AG04449 (cell line): ENCODE results near the gene EHMT2.
"Not testable (repeated sequence)": the region's sequence is repeated elsewhere in the genome, so short reads cannot be mapped to it uniquely, and the experiment has no call there.

Experiments used
- CTCF ChIA-PET: fragments of 350-600 bp; formaldehyde crosslinking; extraction: SDS; loops from one replicate; lab custom pipeline; 2021; ENCODE audit warnings: antibody characterized with exemption; lab: Yijun Ruan, JAX
- POLR2A ChIA-PET: fragments of 400-600, 350-600 bp; formaldehyde crosslinking; extraction: SDS; loops from one replicate; lab custom pipeline; 2020; ENCODE audit warnings: antibody characterized with exemption, inconsistent platforms; lab: Yijun Ruan, JAX
- DNase-seq: peaks from one replicate; pipeline ENCODE4 v3.0.0-alpha.2; 2010; ENCODE audit warnings: low read depth, low spot score
- H3K4me3 ChIP-seq: 2 replicates; pipeline ENCODE4 v1.5.1; 2011; ENCODE audit warnings: low read depth, mild to moderate bottlenecking, control low read depth, low read length
- TF ChIP-seq, protein P1 (sequence below): IDR thresholded peaks from one replicate; pipeline ENCODE4 v1.5.1; 2011; ENCODE audit warnings: mild to moderate bottlenecking, moderate library complexity, low read length, control low read depth, inconsistent platforms; ENCODE audit not compliant: insufficient read depth; ENCODE audit errors: missing control alignments

EHMT2 gene

DNA sequence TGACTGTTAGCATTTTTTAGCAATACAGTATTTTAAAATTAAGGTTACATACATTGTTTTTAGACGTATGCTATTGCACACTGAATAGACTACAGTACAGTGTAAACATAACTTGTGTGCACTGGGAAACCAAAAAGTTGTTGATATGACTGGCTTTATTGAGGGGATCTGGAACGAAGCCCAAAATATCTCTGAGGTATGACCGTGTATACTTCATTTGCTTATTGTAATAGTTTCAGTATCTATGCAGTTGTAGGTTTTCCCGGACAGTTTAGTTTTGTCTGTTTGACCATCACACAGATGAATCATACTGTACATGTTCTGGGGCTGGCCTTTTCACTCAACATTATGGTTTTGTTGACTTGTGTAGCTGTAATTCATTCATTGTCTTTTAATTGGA is 11.3 kb upstream of the EHMT2 start:
- TF ChIP-seq, protein P1, sequence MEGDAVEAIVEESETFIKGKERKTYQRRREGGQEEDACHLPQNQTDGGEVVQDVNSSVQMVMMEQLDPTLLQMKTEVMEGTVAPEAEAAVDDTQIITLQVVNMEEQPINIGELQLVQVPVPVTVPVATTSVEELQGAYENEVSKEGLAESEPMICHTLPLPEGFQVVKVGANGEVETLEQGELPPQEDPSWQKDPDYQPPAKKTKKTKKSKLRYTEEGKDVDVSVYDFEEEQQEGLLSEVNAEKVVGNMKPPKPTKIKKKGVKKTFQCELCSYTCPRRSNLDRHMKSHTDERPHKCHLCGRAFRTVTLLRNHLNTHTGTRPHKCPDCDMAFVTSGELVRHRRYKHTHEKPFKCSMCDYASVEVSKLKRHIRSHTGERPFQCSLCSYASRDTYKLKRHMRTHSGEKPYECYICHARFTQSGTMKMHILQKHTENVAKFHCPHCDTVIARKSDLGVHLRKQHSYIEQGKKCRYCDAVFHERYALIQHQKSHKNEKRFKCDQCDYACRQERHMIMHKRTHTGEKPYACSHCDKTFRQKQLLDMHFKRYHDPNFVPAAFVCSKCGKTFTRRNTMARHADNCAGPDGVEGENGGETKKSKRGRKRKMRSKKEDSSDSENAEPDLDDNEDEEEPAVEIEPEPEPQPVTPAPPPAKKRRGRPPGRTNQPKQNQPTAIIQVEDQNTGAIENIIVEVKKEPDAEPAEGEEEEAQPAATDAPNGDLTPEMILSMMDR, result no peak
- POLR2A ChIA-PET, result no interaction called here
- H3K4me3 ChIP-seq, result no peak overlapping the region
- CTCF ChIA-PET, result interaction anchor here (1.2 to 2.4 kb wide), 2 partner anchors 20 to 43 kb away, joined by 5 to 18 read pairs; no protein-coding TSS in a partner anchor
- DNase-seq, result no peak

GRCh38 chr6:31908255-31908654 is 10.8 kb upstream of the EHMT2 start:
- POLR2A ChIA-PET, DNase-seq, H3K4me3 ChIP-seq: not testable (repeated sequence)
- CTCF ChIA-PET, result interaction anchor here (1.0 to 1.4 kb wide), 2 partner anchors 19 to 205 kb away, joined by 3 to 4 read pairs; no protein-coding TSS in a partner anchor

DNA sequence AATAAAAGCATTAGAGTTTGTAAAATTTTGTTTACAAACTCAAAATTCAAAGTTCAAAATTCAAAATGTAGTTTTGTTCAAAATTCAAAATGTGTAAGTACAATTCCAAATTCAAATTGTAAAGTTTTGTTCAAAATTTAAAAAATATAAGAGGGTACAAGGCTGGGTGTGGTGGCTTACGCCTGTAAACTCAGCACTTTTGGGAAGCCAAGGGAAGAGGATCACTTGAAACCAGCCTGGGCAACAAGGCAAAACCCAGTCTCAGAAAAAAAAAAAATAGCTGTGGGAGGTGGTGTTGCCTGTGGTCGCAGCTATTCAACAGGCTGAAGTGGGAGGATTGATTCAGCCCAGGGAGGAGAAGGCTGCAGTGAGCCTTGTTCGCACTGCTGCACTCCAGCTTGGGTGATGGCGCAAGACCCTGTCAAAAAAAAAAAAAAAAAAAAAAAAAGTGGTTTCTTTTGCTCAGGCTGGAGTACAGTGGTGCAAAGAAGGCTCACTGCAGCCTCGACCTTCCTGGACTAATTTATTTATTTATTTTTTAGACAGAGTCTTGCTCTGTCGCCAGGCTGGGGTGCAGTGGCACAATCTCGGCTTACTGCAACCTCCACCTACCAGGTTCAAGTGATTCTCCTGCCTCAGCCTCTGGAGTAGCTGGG is 9.8 kb upstream of the EHMT2 start:
- ChIA-PET CTCF (interaction anchor here (0.6 to 1.4 kb wide), 3 partner anchors 18 to 206 kb away, joined by 3 to 4 read pairs (median 3); no protein-coding TSS in a partner anchor), POLR2A (interaction anchor here (1.1 kb wide), 1 partner anchor 10 kb away, joined by 3 read pairs; the partner anchor contains the start of gene EHMT2)
- no peak overlapping the region for H3K4me3 ChIP-seq
- DNase-seq, result no peak
- TF ChIP-seq, protein P1, result no peak

DNA sequence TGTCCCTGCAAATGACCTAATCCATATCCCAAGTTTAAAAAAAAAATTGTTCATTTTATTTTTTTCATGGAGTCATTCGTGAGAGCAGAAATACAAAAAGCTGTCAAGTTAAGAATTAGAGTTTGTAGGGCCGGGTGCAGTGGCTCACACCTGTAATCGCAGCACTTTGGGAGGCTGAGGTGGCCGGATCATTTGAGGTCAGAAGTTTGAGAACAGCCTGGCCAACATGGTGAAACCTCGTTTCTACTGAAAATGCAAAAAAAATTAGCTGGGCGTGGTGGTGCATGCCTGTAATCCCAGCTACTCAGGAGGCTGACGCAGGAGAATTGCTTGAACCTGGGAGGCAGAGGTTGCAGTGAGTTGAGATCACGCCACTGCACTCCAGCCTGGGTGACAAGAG is 9.2 kb upstream of the EHMT2 start:
- ChIA-PET POLR2A (interaction anchor here (1.1 kb wide), 1 partner anchor 9 kb away, joined by 3 read pairs; the partner anchor contains the start of gene EHMT2), CTCF (interaction anchor here (0.6 kb wide), 1 partner anchor 46 kb away, joined by 3 read pairs; no protein-coding TSS in a partner anchor)

GRCh38 chr6:31906122-31906521 is 8.6 kb upstream of the EHMT2 start:
- TF ChIP-seq, protein P1, result no peak
- no peak for DNase-seq
- CTCF ChIA-PET, result interaction anchor here (6.6 kb wide), 1 partner anchor 46 kb away, joined by 35 read pairs; no protein-coding TSS in a partner anchor
- H3K4me3 ChIP-seq, result no peak overlapping the region
- POLR2A ChIA-PET, result no interaction called here

More for the DNA sequence above, 9.2 kb upstream of the EHMT2 start:
- H3K4me3 ChIP-seq, DNase-seq: not testable (repeated sequence)

- no peak overlapping the region for H3K4me3 ChIP-seq
- no peak for DNase-seq
- CTCF ChIA-PET, result interaction anchor here (1.1 to 6.6 kb wide), 2 partner anchors 47 to 51 kb away, joined by 4 to 35 read pairs; no protein-coding TSS in a partner anchor
- POLR2A ChIA-PET, result no interaction called here
- TF ChIP-seq, protein P1, result no peak
Measured at GRCh38 chr6:31905041-31905440, 7.5 kb upstream of the EHMT2 start.

DNA sequence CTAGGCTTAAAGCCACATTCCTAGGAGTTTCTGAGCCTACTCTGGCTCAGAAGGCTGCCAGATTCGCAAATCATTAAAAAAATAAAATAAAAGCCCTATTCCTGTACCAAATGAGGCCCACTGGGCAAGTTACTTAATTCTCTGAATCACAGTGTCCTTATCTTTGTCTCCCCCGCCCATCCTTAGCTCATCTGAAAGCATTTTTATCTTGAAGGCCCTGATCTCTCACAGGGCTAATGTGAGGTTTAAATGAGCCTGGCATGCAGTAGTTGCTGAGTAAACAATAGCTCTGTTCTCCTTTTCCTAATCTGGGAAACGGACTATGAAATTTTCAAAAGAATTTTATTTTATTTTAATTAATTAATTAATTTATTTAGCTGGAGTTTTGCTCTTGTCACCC is 6.5 kb upstream of the EHMT2 start:
- no peak for DNase-seq
- ChIA-PET POLR2A (no interaction called here), CTCF (interaction anchor here (0.7 to 6.6 kb wide), 3 partner anchors 48 to 56 kb away, joined by 3 to 35 read pairs (median 4); no protein-coding TSS in a partner anchor)
- TF ChIP-seq, protein P1, result no peak
- no peak overlapping the region for H3K4me3 ChIP-seq
